ENCODE data around the gene PEMT. TPM values are rescaled to one million over a fixed set of nuclear protein-coding genes. Genes with fewer than 3 reads are reported as not detected.

PEMT gene
- total RNA-seq, 2 experiments from 2014 or later: 51.7 to 53.2 TPM

- ATAC-seq: no peak
- no peak overlapping the region for H3K27ac Mint-ChIP-seq
- H3K27me3 Mint-ChIP-seq: no peaks in the 10 kb centered on the region
- H3K4me3 Mint-ChIP-seq: no peak overlapping the region
- H3K9me3 Mint-ChIP-seq: no peaks in the 10 kb centered on the region
- intact Hi-C loops (cut with micrococcal nuclease): no loop called here
- no peaks in the 10 kb centered on the region for H3K36me3 Mint-ChIP-seq (ENCODE audit: low read depth)
- no peak for DNase-seq
- TF ChIP-seq CTCF (IDR thresholded peaks at IDR 0.05): no peak
- ChIA-PET POLR2A (interaction anchor here (1.1 kb wide), 1 partner anchor 9 kb away, joined by 3 read pairs; no protein-coding TSS in a partner anchor), CTCF (interaction anchor here (0.9 to 2.1 kb wide), 4 partner anchors 30 to 103 kb away, joined by 3 to 8 read pairs (median 4); no protein-coding TSS in a partner anchor)
- no peaks in the 10 kb centered on the region for H3K4me1 Mint-ChIP-seq (ENCODE audit: low read depth)
Measured at GRCh38 chr17:17538417-17539391, 52.8 kb downstream of the PEMT start.

- Mint-ChIP-seq H3K4me3 (no peak overlapping the region), H3K4me1 (ENCODE audit: low read depth) (no peaks in the 10 kb centered on the region), H3K9me3 (no peaks in the 10 kb centered on the region), H3K27ac (no peak overlapping the region), H3K27me3 (no peaks in the 10 kb centered on the region), H3K36me3 (ENCODE audit: low read depth) (no peaks in the 10 kb centered on the region)
- ChIA-PET CTCF (interaction anchor here (1.5 to 2.1 kb wide), 3 partner anchors 32 to 77 kb away, joined by 4 to 8 read pairs (median 4); no protein-coding TSS in a partner anchor), POLR2A (no interaction called here)
- intact Hi-C loops (cut with micrococcal nuclease): no loop called here
- ATAC-seq: no peak
- no peak for DNase-seq
- TF ChIP-seq CTCF (IDR thresholded peaks at IDR 0.05): no peak
Measured at GRCh38 chr17:17537311-17538099, 54.0 kb downstream of the PEMT start.

GRCh38 chr17:17536702-17537101, 54.8 kb downstream of the PEMT start:
- intact Hi-C loops (cut with micrococcal nuclease): no loop called here
- no peaks in the 10 kb centered on the region for H3K36me3 Mint-ChIP-seq (ENCODE audit: low read depth)
- no peak overlapping the region for H3K27ac Mint-ChIP-seq
- DNase-seq (no peak), ATAC-seq (no peak)
- H3K4me3 Mint-ChIP-seq: no peak overlapping the region
- H3K27me3 Mint-ChIP-seq: no peaks in the 10 kb centered on the region
- H3K9me3 Mint-ChIP-seq: no peaks in the 10 kb centered on the region
- ChIA-PET CTCF (no interaction called here), POLR2A (interaction anchor here (0.6 kb wide), 1 partner anchor 29 kb away, joined by 3 read pairs; no protein-coding TSS in a partner anchor)
- TF ChIP-seq CTCF (IDR thresholded peaks at IDR 0.05): no peak
- H3K4me1 Mint-ChIP-seq (ENCODE audit: low read depth): no peaks in the 10 kb centered on the region

GRCh38 chr17:17535957-17536356, 55.6 kb downstream of the PEMT start:
- POLR2A ChIA-PET: no interaction called here
- H3K4me1 Mint-ChIP-seq (ENCODE audit: low read depth): no peaks in the 10 kb centered on the region
- no peak overlapping the region for H3K4me3 Mint-ChIP-seq
- CTCF ChIA-PET: no interaction called here
- ATAC-seq (no peak), DNase-seq (no peak)
- no peaks in the 10 kb centered on the region for H3K9me3 Mint-ChIP-seq
- no peak for TF ChIP-seq CTCF (IDR thresholded peaks at IDR 0.05)
- H3K27me3 Mint-ChIP-seq: no peaks in the 10 kb centered on the region
- no peak overlapping the region for H3K27ac Mint-ChIP-seq
- H3K36me3 Mint-ChIP-seq (ENCODE audit: low read depth): no peaks in the 10 kb centered on the region
- intact Hi-C loops (cut with micrococcal nuclease): no loop called here
